GM18502 (cell line): Measurements from ENCODE around the gene OSTN.
A peak's percentile ranks its signal among the peaks of the same experiment; 100 is the strongest.

Experiments
- ATAC-seq: cut with Tn5 transposase; IDR thresholded peaks from one replicate; pipeline ENCODE4 v1.9.1; 2021; ENCODE audit warnings: mild to moderate bottlenecking; ENCODE audit not compliant: unreplicated experiment, poor library complexity

Gene OSTN

DNA sequence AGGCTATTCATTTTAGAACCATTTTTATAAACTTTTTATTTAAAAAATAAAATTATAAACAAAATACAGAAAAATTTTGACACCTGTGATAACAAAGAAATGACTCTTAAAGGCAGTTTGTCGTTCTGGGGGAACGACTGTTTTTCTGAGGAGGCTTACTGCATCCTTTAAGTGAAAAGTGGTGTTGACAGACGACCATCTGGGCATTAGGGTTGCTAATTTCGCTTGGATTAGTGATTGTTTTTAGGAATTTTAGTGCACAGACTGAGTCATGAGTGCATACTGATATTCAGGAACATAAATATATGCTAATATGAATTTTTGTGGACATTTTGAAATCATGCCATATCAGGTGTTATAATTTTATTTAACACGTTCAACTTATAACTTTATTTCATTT is 28.5 kb downstream of the OSTN start:
- ATAC-seq: no peak

DNA sequence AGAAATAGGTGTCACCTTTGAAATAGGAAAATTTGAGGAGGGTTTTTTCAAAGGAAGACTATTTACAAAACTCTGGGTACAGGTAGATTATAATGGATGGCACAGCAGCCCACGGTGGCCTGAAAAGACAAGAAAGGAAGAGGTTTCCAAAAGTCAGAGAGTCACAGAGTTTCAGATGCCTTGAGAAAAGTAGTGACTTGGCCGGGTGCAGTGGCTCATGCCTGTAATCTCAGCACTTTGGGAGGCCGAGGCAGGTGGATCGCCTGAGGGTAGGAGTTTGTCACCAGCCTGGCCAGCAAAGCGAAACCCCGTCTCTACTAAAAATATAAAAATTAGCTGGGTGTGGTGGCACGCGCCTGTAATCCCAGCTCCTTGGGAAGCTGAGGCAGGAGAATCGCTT is 35.2 kb downstream of the OSTN start:
- no peak for ATAC-seq

DNA sequence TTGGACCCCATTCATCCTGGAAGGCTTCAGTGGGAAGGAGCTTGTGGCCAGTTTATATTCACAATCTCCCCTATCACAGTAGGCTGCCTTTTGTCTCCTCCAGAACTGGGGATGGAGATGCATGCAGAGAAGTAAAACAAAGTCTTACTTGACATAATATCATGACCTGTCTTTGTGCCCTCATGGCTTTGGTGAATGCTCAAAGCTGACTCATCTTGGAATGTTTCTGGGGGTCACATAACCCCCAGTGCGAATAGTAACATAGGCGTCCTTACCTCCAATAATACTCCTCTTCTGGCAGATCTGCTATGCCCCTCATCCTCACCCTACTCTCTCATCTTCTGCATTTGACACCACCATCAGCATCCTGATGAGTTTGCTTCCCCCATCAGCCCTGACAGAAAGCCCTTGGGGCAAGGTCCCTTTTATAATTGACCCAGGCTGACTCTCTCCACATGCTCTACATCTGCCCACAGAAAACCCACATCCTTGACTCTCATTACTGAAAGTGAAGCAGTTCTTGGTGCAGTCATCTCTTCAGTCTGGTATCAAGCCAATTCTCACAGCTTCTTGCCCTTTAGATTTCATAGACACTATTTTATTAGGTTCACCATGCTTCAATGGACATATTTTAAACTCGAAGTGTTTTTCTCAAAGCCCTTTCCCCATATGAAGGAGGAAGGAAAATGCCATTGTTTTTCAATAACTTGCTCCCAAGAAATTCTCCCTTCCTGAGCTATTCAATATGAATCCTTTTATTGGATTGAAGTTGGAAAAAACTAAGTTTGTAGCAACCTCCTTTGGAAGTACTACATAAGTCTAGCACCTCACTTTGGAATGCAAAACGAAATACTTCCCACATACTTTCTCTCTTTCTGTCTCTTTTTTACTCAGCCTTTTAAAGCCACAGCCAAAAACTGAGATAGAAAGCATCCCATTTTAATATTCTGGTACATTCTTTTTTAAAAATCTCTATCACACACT is 36.6 kb downstream of the OSTN start:
- peak; percentile 99 for ATAC-seq

DNA sequence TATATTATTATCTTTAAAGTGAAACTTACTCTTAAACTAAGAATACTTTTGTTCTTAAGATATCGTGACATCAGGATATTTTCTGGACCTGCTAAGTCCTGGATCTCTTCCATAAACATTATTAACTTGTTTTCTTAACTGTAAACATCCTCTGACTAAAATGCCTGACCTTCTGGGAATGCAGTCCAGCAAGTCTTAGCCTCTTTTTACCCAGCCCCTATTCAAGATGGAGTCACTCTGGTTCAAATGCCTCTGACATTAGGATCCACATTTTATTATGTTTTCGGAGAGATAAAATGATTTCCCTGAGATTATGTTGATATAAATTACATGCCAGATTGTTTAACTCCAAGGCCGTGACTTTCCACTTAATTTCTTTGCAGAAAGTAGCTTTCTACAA is 37.6 kb downstream of the OSTN start:
- no peak for ATAC-seq

DNA sequence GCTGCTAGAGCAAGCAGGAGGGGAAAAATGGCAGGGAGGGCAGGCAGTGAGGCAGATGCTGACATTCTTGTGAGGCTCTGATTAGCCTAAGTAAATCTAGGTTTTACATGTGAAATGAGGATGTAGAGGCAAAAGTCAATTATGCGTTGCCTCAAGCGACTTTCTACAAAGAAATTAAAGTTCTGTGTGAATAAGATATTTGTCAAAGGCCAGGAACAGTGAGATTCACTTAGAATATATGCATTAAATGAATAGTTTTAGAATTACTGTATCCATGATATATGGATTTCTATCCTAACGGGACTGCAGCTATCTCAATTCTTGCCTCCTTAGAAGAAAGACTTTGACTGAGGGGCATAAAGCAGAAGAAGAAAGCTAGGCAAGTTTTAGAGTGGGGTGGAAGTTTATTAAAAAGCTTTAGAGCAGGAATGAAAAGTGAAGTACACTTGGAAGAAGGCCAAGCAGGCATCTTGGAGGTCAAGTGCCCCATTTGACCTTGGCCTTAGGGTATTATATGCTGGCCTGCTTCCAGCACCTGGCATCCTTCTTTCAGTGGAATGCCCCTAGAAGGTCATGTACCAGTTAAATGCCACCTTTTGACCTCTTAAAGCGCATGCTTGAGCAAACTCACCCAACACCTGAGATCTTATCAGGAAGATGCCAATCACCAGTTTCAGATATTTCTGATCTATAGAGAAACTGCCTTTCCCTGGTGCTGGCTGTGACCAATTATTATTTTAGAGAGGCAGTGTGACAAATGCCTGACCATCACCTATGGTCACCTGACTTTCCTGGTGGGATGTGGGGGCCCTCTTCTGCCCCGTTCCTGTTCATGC is 38.2 kb downstream of the OSTN start:
- no peak for ATAC-seq

DNA sequence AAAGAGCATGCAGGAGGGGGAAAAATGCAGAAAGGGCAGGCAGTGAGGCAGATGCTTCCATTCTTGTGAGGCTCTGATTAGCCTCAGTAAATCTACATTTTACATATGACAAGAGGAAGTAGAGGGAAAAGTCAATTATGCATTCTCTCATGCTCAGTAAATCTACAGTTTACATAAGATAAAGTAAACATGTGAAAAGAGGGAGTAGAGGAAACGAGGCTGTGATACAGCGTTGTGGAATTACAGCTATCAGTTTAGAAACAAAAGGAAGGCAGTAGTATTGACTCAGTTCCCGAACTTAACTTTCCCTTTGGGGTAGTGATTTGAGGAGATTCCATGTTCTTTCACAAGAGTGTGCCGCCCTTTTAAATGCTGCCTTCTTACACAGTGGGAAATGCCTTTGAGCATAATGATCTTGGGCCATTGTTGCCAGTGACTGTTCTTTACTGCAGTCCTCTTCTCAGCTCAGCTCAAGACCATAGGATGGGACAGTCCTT is 39.3 kb downstream of the OSTN start:
- ATAC-seq: no peak

DNA sequence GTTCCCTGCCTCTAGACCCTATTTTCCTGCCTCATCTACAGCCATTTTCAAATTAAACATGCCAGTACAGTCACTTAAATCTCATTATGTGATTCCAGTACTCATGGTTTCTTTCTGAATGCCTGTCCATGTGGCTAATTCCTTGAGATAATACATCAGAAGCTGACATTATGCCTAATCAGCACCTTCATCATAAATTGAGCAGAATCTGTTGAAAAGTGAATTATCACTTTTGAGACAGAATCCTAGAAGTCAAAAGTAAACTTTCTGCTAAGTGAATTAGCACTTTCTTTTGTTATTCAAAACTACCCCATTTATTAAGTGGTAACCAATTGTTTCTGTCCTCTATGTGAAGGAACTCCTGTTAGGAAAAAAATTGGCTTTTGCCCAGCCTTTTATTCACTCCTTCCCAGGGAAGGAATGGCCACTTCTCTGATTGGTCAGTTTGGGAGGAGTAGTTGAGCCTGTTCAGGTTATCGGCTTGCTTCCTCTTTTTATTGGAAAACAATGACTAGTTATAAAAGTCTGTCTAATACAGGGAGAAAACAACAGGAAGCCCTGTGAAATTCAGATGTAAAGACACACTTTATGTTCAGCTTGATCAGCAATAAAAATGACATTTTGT is 40.5 kb downstream of the OSTN start:
- ATAC-seq: no peak

DNA sequence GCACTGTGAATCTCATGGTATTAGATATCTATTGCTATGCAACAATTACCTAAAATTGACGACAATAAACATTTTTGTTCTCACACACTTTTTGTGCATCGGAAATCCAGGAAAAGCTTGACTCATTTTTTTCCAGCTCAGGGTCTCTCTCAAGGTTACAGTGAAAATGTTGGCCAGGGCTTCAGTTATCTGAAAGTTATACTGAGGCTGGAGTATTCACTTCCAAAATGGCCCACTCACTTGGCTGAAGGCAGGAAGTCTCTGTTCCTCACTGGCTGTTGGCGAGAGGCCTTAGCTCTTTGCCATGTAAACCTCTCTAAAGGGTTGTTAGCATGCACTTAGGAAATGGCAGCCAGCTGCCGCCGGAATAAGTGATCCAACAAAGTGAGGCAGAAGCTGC is 41.4 kb downstream of the OSTN start:
- ATAC-seq: no peak

DNA sequence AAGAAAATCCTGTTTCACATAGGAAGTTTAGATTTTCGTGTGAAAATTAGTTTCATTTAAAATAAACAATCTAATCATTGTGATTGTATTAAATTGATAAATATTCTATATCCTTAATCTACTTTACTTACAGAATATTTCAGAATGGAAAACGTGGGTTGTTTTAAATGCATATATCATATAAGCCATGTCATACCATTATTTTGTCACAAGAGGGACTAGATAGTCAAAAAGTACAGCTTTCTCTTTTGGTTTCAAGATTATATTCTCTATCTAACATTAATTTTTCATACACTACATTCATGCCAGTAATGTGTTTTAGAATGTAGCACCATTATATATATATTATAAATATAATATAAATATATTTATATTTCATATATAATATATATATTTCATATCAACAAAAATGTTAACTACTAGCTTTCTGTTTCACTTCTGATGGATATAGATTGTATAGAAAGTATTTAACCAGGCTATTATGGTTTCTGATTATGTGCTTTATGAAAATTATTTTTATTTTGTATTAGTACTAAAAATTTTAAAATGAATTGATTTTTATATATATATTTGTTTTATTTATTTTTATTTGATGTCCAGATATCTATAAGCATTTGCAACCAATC is 45.3 kb downstream of the OSTN start:
- ATAC-seq: peak; percentile 55

DNA sequence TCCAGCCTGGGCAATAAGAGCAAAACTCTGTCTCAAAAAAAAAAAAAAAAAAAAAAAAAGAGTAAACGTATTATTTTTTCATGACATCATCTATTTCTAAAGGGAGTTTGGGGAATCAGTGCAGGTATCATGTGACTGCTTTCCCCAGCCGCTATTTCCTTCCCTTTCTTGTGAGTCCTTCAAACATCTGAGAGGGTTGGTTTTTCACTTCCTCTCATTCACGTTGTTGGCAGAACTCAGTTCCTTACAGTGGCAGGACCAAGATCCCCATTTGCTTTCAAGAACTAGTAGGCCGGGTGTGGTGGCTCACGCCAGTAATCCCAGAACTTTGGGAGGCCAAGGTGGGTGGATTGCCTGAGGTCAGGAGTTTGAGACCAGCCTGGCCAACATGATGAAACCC is 47.0 kb downstream of the OSTN start:
- ATAC-seq: peak; percentile 77

DNA sequence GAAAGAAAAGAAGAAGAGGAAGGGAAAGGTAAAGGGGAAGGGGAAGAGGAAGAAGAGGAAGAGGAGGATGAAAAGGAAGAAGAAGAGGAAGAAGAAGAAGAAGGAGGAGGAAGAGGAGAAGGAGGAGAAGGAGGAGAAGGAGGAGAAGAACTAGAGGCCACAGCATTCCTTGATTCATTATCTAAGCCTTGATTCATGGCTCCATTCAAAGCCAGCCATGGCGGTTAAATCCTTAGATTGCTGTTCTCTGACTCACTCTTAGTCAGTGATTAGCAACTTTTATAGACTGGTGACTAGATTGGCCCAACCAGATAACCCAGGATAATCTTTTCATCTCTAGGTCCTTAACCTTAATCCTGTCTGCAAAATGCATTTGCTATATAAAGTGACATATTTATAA is 47.6 kb downstream of the OSTN start:
- no peak for ATAC-seq

DNA sequence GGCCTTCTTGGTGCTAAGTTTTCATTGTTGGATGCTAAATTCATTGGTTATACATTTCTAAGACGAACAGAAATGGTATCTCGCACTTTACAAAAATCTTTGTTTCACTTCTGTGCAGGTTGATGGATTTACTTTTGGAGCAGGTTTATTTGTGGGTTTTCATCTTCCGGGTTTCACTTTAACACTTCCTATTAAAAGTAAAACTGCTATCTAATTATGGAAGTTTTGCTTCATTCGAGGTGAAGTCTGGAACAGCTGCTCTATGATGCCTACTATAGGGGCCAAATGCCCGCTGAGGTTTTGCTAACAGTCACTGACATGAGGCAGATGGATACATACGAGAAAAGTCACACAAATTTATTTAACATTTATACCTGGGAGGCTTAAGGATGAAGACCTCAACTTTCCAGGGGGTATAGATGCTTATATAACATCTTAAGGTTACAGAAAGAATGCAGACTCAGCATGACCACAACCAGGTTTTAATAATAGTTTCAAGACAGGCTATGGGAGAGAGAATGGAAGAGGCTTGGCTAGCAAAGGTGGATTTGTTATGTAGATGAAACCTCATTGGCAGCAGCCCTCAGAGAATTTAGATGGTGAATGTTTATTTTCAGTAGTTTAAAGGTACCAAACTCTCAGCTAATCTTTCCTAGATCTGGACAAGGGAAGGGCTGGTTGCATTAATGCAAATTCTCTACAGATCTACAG is 54.2 kb downstream of the OSTN start:
- peak; percentile 48 for ATAC-seq

DNA sequence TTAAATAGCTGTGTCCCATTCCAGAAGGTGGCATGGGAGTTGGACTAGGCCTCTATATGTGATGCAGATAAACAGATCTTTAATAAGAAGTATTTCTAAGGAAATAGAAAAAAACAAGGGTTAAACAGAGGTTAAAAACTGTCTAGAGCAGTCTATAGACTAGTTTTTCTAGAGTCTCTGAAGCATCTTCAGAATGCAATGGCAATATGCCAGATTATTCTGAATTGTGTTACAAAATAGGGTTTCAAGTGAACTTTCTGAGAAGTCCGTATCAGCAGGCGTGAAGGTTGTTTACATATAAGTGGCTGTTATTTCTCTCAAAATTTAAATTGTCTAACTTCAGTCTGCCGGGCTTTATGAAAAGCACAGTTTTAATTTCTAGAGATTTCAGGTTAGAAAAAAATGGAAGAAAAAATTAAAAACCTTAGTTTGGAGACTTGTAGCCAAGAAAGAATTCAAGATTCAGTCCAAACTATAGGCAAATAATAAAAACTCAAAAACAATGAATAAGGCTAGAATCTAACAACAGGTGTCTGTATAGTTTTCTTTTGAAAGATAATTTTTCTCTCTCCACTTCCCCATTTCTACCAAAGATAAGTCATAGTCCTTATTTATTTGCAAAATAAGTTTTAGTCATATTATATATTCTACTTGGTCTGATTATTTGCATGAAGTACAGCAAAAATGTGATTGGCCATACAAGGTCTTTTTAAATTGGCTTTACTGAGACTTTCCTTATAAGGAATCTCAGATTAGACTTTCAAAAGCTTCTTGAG is 55.2 kb downstream of the OSTN start:
- no peak for ATAC-seq

DNA sequence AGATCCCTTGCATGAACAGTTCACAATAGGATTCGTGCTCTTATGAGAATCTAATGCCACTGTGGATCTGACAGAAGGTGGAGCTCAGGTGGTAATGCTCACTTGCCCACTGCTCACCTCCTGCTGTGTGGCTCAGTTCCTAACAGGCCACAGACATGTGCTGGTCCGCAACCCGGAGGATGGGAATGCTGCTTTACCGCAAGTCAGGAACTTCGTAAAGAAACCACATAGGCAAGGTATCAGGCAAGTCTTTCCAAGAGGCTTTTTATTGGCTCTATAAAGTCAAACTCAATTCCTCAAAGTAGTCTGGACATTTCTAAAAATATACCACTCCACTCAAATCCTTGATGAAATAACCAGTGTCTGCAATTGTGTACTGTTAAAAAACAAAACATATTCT is 56.1 kb downstream of the OSTN start:
- no peak for ATAC-seq

DNA sequence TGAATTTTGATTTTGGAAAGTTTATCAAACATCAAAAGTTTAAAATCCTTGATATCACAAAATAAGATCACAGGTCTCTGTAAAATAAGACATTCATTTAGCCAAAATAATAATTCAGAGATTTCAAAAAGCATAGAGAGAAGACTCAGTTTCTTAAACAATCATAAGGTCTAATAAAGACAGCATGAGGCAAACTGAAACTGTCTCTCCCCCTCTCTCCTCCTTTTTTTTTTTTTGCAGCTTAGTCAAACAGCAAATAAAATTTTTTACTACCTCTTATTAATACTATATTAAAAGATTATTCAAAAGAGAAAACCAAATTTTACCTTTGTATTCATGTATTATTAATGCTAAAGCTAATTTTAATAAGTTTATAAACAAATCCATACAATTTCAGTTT is 57.4 kb downstream of the OSTN start:
- ATAC-seq: no peak

DNA sequence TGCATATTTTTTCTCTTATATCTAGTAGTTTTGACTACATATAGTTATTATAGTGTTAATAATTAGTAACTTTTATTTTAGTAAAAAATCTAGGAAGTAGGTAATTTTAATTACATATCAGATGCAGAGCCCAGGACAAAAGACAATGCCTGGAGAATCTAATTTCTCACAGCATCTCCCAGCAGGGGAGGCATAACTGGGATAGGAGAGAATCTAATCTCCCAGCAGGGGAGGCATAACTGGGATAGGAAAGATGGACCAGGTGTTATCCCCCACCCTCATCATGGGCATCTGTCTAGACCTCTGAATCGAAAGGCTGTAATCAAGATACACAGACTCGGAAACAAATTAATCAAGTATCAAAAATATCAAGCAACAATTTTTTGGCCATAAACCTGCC is 58.2 kb downstream of the OSTN start:
- no peak for ATAC-seq

DNA sequence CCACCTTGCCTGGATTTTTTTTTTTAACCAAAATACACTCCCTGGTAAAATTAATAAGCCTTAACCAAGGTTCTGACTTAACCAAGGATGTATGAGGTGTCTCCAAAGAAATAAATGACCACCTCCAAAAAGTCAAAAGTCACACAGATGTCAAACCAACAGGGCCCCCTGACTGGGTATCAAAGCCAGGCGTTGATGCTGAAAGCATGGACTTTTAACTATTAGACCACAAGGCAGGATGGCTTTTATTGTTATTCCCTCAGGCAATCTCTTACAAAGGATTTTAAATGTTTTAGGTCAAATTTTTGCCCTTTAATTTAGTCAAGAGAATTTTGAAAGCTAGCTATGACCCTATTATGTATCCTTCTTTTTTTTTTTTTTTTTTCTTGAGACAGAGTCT is 60.4 kb downstream of the OSTN start:
- ATAC-seq: no peak

DNA sequence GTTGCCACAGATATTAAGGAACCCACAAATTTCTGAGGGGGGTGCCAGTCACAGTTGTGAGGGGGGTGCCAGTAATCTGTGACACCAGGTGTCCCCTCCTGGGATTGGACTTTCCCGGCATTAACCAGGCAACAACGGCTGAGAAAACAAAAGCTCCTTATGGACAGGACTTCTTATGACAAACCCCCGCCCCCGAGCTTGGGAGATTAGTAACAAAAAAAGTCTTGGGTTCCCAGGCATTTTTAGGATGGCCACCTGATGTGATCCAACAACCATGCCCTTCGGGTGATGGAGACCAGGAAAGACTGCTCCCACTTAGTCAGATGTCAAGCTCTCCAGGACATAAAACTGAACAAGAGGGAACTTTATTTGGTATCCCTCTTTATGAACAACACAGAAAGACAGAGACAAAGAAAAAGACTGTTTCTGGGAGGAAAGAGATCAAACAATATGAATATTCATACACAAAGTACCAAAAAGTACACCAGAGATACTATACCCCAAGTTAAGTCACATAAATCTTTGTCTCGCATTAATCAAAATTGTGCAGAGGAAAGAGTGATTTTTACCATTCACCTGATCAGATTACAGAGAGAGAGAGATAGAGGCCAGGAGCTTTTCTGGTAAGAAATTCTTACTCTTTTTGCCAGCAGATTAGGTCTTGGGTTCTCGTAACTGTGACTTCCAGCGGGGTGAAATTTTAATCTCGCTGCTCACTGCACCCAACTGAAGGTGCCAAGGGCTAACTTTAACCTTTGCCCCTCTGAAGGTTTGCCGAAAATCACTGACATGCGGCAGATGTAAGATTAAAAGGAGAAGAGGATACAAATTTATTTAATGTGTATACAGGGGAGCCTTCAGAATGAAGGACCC is 61.6 kb downstream of the OSTN start:
- no peak for ATAC-seq
